Activated T-helper 1 cell treated with anti-CD3 and anti-CD28 coated beads, Interleukin-2, amount 50 U/mL, for 16 hours (primary cell): ENCODE measurements around the gene NIT1.

Experiments
- DNase-seq, 2 donors: peaks; one replicate each; pipeline ENCODE4 v3.0.0-alpha.2; 2020; ENCODE audit warnings: low read depth in 1 of 2, low spot score in 1 of 2

Gene NIT1

GRCh38 chr1:161145832-161146231 is 27.9 kb downstream of the NIT1 start:
- DNase-seq: no peak

- no peak for DNase-seq
These were observed 35.3 kb downstream of the NIT1 start for GRCh38 chr1:161153176-161153575.

GRCh38 chr1:161153682-161154337 is 35.9 kb downstream of the NIT1 start, which contains the start of gene UFC1:
UFC1 (plus strand) TSS chr1:161153978; CDS start chr1:161153998, 20 bp downstream.
- peak; percentile 59 to 67 for DNase-seq

GRCh38 chr1:161157867-161158266 is 40.0 kb downstream of the NIT1 start:
- DNase-seq: no peak

GRCh38 chr1:161158316-161159010 is 40.6 kb downstream of the NIT1 start:
- no peak for DNase-seq

GRCh38 chr1:161159087-161159912 is 41.4 kb downstream of the NIT1 start, which contains the start of gene USP21:
USP21 (plus strand) TSS chr1:161159500; CDS start chr1:161160641, 1,141 bp downstream.
- peak; percentile 80 to 88 for DNase-seq

- no peak for DNase-seq
These were observed 42.0 kb downstream of the NIT1 start for GRCh38 chr1:161159913-161160243.

- DNase-seq: no peak
These were observed 42.8 kb downstream of the NIT1 start for GRCh38 chr1:161160671-161161145.

GRCh38 chr1:161161652-161162051 is 43.7 kb downstream of the NIT1 start:
- DNase-seq: no peak

- DNase-seq: no peak
These were observed 44.1 kb downstream of the NIT1 start for GRCh38 chr1:161162052-161162451.

GRCh38 chr1:161162806-161163205 is 44.9 kb downstream of the NIT1 start:
- DNase-seq: no peak

- no peak for DNase-seq
These were observed 45.9 kb downstream of the NIT1 start for GRCh38 chr1:161163793-161164192.

- no peak for DNase-seq
These were observed 47.2 kb downstream of the NIT1 start for GRCh38 chr1:161164901-161165610.

GRCh38 chr1:161165742-161166668 is 48.1 kb downstream of the NIT1 start, which contains the start of gene PPOX:
PPOX (plus strand) TSS chr1:161166426; CDS start chr1:161166848, 422 bp downstream.
- DNase-seq: peak; percentile 84 to 85

- DNase-seq: no peak
These were observed 49.0 kb downstream of the NIT1 start for GRCh38 chr1:161166669-161167548.

- DNase-seq: no peak
These were observed 51.0 kb downstream of the NIT1 start for GRCh38 chr1:161168906-161169305.
